Kidney capillary endothelial cell (primary cell): ENCODE data around the gene MYOM1.
A peak's percentile ranks its signal among the peaks of the same experiment; 100 is the strongest.

Experiments
- DNase-seq: peaks from one replicate; pipeline ENCODE4 v3.0.0-alpha.2; 2018; ENCODE audit warnings: low spot score

The MYOM1 gene

DNA sequence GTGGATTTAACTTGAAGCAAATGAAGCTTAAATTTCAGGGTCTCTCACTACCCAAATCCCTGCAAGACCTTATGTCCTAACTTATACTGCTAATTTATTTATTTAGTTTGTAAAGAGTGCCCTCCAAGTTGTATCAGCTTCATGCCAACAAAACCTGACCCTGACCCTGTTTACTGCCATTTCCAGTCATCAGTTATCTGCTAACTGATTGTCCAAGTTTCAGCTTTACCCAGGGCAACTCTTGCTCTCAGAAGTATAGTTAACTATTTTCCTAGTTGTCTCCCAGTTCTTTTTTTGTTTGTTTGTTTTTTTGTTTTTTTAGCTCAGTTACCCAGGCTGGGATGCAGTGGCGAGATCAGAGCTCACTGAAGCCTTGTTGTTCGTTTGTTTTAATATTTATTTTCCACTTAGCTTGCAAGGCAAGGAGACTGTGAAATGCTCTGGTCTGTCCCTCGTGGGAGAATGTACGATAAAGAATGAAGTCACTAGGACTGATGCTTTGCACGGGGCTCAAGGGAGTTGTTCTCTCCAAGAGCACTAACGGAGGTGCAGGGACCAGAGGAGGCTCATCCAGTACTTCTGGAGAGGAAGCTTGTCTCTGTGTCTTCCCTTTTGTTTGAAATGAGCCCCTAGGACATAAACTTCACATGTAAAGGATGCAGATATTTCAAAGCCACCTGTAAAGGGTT is 35.3 kb downstream of the MYOM1 start:
- DNase-seq, result no peak

GRCh38 chr18:3183103-3183717 is 36.6 kb downstream of the MYOM1 start:
- DNase-seq, result no peak

- DNase-seq, result no peak
Measured at GRCh38 chr18:3180325-3180724, 39.4 kb downstream of the MYOM1 start.

DNA sequence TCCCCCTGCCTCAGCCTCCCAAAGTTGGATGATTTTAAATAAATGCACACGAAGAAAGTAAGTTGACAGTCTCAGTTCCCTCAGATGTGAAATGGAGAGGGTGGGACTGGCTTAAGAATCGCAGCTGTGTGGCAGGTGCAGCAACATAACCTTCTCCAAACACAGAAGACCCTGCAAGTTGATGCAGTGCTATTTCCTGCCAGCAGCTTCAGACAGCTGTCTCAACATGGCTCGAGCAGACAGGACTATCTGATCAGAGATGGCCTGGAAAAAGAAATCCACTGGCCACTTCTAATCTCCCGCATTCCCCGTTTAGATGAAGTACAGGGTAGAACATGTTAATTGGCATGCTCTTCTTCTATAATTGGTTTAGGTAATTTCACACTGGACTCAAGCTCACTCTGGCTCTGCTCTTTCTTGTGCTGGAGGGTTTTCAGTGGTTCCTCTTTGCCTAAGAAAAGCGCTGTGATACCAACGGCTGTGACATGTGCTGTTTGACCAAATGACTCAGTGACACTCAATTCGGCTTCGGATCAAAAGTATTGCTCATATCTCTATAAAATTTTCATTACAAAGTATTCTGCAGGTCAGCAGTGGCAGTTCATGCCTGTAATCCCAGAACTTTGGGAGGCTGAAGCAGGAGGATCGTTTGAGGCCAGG is 40.2 kb downstream of the MYOM1 start:
- no peak for DNase-seq

DNA sequence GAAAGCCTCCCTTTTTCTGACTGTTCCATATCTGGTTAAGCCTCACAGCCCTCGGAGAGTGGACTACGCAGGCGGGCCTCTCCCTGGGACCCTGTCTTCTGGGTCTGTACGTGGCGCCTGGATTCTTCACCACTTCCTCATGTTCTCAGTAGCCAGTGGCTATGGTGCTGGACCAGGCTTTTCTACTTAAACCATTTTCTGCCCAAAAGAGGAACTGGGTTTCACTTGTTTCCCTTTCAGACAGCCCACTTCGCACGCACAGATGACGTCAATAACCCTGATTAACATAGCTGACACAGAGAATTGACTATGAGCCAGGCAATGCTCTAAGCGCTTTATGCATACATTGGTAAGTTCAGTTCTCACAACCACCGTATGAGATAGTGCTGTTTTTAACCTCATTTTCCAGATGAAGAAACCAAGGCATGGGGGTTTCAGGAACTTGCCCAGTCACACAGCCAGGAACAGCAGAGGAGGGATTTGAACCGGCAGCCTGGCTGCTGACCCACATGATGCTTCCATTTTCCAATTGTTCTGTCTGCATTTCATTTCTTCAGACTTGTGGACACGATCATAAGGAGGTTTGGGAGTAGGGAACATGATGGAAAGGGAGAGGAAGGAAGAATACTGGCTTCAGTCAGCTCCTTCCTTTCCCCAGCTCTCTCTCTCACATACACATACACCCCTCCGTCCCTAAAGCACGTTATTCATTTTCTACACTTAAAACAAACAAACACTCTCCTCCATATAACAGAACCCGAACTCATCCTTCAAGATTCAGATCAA is 41.7 kb downstream of the MYOM1 start:
- DNase-seq, result no peak

DNA sequence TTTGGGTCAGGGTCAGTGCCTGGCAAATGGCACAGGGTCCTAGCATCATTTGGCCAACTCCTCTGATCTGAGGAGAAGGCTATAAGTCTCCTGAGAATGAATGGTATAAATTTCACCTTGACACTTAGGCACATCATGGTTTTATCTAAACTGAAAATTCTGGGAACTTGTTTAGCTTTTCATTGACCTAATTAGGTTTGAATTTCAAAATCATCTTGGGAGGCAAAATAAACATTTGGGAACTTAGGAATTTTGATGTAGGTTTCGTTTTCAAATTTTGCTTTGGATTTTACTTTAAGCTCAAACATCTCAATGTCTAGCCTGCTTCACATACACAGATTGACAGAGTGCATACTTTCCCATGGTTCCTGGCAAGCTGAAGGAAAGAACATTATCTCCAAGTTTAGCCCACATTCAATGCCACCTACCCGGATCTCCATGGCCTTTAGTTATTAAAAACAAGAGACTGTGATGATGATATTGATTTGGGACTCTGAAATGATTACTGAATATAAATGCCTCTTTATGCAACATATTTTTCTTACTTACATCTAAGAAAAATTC is 44.5 kb downstream of the MYOM1 start:
- no peak for DNase-seq

DNA sequence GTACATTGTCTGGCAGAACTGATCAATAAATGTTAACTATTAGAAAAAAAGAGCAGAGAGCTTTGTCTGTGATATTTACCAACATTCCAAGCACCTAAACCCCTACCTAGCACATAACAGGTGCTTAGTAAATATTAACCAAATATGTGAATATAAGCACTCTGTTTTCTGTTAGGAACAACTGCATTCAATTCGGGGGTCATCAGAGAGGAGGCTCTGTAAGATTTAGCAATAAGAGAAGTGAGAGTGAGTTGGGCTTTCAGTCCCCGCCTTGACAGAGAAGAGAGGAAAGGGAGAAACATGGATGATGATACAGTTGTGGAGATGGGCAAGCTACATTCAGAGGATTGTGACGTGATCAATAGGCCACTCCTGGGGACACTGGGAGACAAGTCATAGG is 47.7 kb downstream of the MYOM1 start:
- DNase-seq, result no peak

DNA sequence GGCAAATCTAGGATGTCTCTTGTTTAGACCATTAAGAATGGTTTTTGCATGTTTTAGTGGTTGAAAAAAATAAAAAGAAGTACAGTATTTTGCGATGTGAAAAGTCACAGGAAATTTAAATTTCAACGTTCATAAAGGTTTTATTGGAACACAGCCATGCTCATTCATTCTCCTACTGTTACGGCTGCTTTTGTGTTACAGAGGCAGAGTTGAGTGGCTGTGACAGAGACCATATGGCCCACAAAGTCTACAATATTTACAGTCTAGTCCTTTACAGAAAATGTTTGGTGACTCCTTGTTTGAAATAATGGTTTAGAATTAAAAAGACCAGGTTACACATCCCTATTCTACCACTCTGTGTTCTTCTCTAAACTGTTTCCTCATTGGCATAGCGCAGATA is 48.1 kb downstream of the MYOM1 start:
- no peak for DNase-seq

- no peak for DNase-seq
Measured at GRCh38 chr18:3170441-3171161, 49.2 kb downstream of the MYOM1 start.

DNA sequence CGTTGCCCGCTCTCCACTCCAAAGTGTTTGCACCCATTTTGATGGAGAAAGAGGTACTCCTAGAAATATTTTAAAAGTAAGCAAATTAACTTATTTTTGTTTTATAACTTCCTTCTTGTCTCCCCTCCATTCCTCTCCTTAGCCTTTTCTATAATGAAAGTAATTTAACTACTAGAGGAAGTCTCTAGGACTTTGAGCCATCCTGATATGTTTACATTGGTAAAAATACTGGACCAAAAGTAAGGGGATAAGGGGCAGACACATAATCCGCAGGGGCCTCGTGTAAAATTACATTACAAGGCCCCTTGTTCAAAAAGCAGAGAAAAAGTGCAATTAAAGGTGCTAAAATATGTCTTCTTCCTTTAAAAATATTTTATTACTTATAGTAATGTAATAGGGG is 55.4 kb downstream of the MYOM1 start:
- DNase-seq, result no peak

DNA sequence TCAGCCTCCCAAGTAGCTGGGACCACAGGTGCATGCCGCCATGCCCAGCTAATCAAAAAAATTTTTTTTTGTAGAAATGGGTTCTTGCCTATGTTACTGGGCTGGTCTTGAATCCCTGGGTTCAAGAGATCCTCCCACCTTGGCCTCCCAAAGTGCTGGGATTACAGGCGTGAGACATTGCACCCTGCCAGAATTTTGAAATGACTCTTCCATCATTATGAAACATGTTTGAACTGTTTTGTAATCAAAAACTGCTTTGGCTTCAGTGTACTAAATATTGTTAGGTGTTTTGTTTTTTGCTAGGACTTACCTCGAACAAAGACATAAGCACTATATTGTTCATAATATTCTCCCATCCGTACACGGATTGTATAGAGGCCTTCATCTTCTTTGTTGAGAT is 55.8 kb downstream of the MYOM1 start:
- no peak for DNase-seq

- DNase-seq, result no peak
Measured at GRCh38 chr18:3162181-3162580, 57.6 kb downstream of the MYOM1 start.

DNA sequence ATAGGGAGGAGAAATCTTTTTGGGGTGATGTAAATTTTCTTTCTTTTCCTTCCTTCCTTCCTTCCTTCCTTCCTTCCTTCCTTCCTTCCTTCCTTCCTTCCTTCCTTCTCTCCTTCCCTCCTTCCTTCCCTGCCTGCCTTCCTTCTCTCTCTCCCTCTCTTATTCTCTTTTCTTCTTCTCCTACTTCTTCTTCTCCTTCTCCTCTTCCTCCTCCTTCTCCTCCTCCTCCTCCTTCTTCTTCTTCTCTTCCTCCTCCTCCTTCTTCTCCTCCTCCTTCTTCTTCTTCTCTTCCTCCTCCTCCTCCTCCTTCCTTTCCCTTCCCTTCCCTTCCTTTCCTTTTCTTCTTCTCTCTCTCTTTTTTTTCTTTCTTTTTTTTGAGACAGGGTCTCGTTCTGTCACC is 59.9 kb downstream of the MYOM1 start:
- DNase-seq, result no peak

DNA sequence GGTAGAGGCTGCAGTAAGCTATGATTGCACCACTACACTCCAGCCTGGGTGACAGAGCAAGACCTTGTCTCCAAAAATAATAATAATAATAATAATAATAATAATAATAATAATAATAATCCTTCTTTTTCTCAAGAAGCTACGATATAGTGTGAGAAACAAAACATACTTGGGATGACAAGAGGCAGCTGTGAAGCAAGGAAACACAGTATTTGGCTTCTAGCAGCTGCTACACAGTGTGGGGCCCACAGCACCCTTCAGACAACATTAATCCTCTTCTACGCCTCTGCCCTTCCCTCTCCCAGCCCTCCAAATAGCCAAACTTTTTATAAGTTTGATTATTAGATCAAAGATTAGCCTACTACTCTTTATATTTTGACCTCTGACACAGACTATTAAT is 62.2 kb downstream of the MYOM1 start:
- no peak for DNase-seq

DNA sequence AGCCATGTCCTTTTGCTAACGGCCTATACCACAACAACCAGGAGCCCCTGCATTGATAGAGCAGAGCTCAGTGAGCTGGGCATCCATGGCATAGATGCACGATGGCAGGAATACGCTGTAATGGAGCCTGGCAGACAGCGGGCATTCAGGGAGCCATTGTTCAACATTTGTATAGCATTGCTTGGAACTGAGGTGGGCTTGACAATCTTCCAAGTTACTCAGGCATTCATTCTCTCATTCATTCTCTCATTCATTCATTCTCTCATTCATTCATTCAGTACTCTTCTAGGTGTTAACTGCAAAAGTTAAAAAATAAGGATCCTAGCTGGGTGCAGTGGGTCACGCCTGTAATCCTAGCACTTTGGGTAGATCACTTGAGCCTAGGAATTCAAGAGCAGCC is 62.7 kb downstream of the MYOM1 start:
- no peak for DNase-seq

DNA sequence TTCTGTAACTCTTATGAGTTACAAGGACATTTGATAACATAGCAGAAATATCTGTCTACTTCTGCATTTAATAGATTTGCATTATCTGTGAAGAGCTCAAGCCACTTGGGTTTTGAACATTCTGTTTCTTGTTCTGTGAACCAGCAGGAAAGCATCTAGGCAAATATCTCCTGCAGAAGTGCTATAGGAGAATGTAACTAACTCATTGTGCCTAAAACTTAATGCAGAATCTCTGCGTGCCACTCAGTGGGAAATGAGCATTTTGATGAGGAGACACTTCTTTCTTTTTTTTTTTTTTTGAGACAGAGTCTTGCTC is 63.5 kb downstream of the MYOM1 start:
- no peak for DNase-seq

DNA sequence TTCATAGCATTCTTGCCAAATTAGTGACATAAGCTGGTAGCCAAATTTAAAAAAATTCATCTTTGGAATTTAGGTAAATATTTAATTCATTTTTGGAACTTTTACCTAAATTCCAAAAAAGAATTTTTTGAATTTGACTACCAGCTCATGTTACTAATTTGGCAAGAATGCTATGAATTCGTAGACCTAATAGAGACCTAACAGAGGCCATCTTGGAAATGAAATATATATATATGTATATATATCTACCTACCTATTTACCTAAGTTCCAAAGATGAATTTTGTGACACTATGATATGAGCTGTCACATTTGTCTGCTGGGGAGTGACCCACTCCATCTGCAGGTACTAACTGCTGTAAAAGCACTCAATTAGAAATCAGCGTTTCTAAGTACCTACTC is 65.6 kb downstream of the MYOM1 start:
- DNase-seq, result no peak

DNA sequence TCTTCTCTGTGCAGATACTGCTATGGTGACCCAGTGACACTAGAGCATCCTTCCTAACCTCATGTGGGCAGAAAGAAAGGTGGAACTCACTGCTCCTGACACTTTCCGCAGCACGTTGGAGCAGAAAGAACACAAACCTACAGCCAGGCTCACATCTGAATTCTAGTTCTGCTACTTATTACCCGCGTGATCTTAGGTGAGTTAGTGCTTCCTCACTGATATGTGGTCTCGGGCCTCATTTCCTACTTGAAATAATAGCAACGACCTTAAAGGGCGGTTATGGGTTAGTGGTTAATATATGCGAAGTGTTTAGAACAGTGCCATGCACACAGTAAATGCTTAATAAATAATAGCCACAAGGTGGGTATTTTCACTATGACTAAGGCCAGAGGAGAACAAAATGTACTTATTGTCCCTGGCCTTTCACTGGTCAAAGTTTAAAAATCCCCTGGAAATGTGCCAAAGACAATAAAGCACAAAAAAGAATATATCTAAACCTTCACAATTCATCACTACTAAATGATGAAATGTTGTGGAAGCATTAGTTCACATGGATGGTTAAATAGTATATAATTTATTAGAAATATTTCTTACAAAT is 66.6 kb downstream of the MYOM1 start:
- no peak for DNase-seq

DNA sequence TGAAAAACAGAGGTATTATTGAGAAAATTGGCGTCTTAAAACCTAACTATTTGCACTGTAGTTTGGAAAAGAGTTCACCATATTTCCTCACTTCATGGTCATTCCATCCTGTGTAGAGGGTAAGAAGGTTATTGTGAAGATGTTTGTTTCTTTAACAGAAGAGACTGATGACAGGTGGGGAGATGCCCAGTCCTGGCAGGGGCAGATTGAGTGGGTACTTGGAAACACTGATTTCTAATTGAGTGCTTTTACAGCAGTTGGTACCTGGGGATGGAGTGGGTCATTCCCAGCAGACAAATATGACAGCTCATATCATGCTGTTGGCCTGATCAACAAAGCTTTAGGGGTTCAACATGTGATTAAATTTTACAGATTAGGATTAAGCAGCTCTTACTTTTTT is 67.5 kb downstream of the MYOM1 start:
- DNase-seq, result no peak

DNA sequence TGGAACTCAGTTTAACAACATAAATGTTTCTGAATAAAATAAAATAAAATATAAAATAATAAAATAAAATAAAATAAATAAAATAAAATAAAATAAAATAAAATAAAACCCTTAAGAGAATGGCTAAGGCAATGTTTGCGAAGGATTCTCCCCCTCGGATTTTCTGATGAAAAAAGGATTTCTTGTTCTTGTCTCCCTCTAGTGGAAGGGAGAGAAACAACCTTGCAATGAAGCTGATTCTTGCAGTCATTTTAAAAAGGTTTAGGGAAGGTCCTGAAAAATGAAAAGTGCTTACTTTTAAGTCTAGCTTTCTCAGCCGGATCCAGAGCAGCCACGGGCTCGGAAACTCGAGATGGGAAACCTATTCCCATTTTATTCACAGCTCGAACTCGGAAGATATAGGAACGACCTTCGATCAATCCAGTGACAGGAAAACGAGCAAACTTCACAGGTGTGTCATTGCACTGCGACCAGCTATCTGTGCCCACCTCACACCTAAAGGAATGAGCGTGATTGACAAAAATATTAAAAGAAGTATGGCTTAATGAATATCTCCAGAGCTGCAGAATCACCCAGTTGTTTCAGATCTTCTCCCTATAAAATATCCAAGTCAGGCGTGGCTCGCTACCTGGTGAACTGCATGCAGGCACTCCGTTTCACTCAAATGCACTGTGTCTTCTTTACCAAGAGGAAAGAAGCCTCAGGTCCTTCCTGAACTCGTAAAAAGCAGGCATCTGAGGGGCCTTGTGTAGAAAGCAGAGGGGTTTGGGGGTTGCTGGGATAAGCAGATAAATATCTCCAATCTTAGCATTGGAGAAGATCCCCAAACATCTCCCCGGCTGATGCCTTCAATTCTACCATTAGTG is 68.1 kb downstream of the MYOM1 start:
- peak; percentile 33 for DNase-seq

- DNase-seq, result no peak
Measured at GRCh38 chr18:3150688-3151087, 69.1 kb downstream of the MYOM1 start.
